PC-9 (cell line): Measurements from ENCODE around the gene ERVK3-1.

Experiments
- EZH2 ChIP-seq: fragments of 200-600 bp; sonication (generic); IDR thresholded peaks from 2 replicates; pipeline ENCODE4 v1.8.0; 2017; ENCODE audit warnings: antibody characterized with exemption, low read depth
- TF ChIP-seq, protein P1 (sequence below): fragments of 200-600 bp; sonication (generic); conservative IDR thresholded peaks from 2 replicates; pipeline ENCODE4 v1.6.1; 2017; ENCODE audit warnings: mixed run types, antibody characterized with exemption, mild to moderate bottlenecking, moderate library complexity

DNA sequence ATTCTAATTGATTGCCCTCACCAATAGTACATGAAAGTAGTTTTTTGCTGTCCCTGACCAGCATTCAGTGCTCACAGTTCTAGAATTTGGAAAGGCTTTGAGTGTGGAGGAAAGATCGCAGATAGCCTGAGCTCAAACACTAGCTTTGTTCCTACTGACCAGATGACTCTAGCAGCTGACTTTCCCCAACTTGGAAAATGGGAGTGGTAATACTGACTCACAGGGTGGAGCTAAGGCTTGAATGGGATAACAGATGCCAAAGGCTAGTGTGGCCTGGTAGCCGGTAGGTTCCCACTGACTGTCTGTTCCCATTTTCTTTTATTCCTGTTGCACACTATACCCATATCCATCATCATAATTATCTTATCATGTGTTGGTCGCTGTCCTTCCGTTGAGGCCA lies 25.3 kb downstream of the ERVK3-1 start:
- TF ChIP-seq EZH2: no peak
- TF ChIP-seq, protein P1, sequence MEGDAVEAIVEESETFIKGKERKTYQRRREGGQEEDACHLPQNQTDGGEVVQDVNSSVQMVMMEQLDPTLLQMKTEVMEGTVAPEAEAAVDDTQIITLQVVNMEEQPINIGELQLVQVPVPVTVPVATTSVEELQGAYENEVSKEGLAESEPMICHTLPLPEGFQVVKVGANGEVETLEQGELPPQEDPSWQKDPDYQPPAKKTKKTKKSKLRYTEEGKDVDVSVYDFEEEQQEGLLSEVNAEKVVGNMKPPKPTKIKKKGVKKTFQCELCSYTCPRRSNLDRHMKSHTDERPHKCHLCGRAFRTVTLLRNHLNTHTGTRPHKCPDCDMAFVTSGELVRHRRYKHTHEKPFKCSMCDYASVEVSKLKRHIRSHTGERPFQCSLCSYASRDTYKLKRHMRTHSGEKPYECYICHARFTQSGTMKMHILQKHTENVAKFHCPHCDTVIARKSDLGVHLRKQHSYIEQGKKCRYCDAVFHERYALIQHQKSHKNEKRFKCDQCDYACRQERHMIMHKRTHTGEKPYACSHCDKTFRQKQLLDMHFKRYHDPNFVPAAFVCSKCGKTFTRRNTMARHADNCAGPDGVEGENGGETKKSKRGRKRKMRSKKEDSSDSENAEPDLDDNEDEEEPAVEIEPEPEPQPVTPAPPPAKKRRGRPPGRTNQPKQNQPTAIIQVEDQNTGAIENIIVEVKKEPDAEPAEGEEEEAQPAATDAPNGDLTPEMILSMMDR: no peak
